ENCODE data around the gene DNAH1.
"Not testable (repeated sequence)": the region's sequence is repeated elsewhere in the genome, so short reads cannot be mapped to it uniquely, and the experiment has no call there.

The DNAH1 gene

DNA sequence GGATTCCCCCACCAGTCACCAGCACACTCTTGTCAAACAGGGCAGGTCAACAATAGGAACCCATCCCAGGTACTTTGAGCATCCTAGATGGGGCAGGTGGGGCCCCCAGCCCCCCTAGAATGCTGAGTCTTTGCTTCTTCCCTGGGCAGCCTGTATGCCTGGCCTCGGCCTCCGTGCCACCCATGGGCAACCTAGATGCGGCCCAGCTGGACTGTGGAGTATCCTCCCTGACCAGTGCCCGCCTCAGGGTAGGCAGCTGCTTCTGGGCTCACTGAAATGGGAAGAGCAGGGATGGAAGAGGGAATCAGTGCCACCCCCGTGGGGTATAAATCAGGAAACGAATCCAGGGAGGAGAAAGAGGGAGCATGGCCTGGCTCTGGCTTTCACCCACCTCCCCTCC, 10.9 kb downstream of the DNAH1 start:
- H3K27me3 ChIP-seq (ENCODE audit: control insufficient read depth in 1 of 2, insufficient read depth in 2 of 2, low read length in 2 of 2): no peaks in the 10 kb centered on the region
- H3K36me3 ChIP-seq (ENCODE audit: control insufficient read depth in 2 of 2, insufficient read depth in 2 of 2, low read length in 2 of 2): no peaks in the 10 kb centered on the region
- H3K9me3 ChIP-seq (ENCODE audit: control insufficient read depth in 2 of 2, low read length in 2 of 2): no peaks in the 10 kb centered on the region
- H3K27ac ChIP-seq (ENCODE audit: low read length): no peak overlapping the region
- no peaks in the 10 kb centered on the region for H3K4me1 ChIP-seq (ENCODE audit: control insufficient read depth, insufficient read depth, low read length)
- no peak overlapping the region for H3K4me3 ChIP-seq (ENCODE audit: low read length in 2 of 2)
- H3K9ac ChIP-seq (ENCODE audit: low read length in 2 of 2): no peak overlapping the region

DNA sequence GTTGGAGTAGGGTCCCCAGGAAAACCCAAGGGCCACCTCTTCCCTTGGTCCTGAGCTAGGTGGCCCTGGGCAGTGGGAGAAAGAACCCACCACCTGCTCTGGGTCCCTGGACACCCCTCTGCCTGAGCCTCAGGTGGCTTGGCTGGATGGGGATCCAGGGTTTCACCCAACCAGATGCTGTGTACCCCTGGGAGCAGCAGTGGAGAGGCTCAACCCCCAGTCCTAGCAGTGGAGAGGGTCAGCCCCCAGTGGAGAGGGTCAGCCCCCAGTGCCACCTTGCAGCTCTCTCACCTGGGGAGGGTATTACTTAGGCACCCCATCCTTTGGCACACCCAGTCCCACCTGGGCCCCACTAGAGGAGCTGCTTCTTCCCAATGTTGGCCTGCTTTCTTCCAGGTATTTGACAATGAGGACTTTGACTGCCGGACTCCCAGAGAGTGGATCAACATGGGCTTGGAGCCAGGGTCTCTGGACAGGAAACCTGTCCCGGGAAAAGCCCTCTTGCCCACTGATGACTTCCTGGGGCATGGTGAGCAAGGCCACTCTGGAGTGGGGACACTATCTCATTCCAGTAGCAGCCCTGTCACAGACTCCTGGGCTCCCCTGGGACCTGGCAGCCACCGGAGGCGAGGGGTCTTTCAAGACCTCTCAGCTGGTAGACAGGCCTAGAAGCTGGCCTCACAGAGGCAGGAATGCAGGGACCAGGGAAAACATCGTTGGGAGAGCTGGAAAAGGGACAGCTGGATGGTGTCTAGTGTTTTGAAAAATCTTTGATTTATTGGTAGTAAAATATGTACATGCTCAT, 11.6 kb downstream of the DNAH1 start:
- no peaks in the 10 kb centered on the region for H3K9me3 ChIP-seq (ENCODE audit: control insufficient read depth in 2 of 2, low read length in 2 of 2)
- no peaks in the 10 kb centered on the region for H3K27me3 ChIP-seq (ENCODE audit: control insufficient read depth in 1 of 2, insufficient read depth in 2 of 2, low read length in 2 of 2)
- H3K4me1 ChIP-seq (ENCODE audit: control insufficient read depth, insufficient read depth, low read length): no peaks in the 10 kb centered on the region
- no peak overlapping the region for H3K9ac ChIP-seq (ENCODE audit: low read length in 2 of 2)
- no peak overlapping the region for H3K27ac ChIP-seq (ENCODE audit: low read length)
- no peak overlapping the region for H3K4me3 ChIP-seq (ENCODE audit: low read length in 2 of 2)
- H3K36me3 ChIP-seq (ENCODE audit: control insufficient read depth in 2 of 2, insufficient read depth in 2 of 2, low read length in 2 of 2): no peaks in the 10 kb centered on the region

DNA sequence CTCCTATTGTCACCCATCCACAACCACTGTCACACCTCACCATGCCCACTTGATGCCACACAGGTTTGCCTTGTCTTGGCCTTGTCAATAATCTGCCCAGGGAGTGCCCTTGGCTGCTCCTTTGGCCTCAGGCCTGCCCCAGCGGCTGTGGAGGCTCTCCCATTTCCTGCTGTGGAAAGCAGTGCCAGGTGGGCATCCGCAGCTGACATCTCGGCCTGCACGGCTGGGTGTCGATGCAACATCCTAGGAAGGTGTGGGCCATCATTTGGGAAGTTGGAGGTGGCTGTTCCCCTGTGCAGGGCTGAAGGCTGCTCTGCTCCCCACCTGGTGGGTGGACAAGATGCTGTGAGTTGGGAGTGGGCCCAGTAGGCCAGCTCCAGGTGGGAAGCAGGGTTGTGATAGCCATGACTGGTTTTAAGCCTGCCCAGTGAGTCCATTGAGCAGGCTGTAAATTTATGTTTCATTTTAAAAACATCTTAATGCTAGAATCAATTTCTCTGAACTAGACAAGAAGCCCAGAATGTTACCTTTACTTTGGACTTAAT, 12.5 kb downstream of the DNAH1 start:
- Histone ChIP-seq H3K4me3 (ENCODE audit: low read length in 2 of 2) (no peak overlapping the region), H3K9me3 (ENCODE audit: control insufficient read depth in 2 of 2, low read length in 2 of 2) (no peaks in the 10 kb centered on the region), H3K4me1 (ENCODE audit: control insufficient read depth, insufficient read depth, low read length) (no peaks in the 10 kb centered on the region), H3K9ac (ENCODE audit: low read length in 2 of 2) (no peak overlapping the region), H3K27me3 (ENCODE audit: control insufficient read depth in 1 of 2, insufficient read depth in 2 of 2, low read length in 2 of 2) (no peaks in the 10 kb centered on the region), H3K27ac (ENCODE audit: low read length) (no peak overlapping the region), H3K36me3 (ENCODE audit: control insufficient read depth in 2 of 2, insufficient read depth in 2 of 2, low read length in 2 of 2) (no peaks in the 10 kb centered on the region)

DNA sequence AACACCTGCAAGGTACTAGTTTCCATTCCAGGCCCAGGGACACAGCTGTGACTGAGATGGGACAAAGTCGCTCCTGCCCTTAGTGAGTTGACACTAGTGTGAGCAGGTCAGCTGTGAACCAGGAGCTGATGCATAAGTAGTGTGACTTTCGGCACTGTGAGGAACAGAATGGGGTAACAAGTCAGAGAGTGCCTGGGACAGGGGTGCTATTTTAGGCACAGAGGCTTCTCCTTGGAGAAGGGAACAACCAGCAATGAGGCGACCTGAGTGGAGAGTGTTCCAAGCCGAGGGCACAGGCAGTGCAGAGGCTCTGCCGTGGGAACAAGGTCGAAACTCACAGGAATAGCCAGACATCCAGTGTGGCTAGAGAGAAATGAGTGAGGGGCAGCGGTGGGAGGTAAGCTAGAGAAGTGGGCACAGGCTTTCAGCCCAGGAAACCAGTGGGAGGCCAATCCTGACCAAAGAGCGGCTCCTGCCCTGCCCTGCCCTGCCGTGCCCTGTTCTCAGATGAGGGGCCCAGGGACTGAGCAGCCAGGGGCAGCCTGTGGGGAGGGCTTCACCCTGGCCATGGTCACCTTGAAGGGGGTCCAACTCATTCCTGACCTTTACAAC, 14.2 kb downstream of the DNAH1 start:
- Histone ChIP-seq H3K9me3 (ENCODE audit: control insufficient read depth in 2 of 2, low read length in 2 of 2) (no peaks in the 10 kb centered on the region), H3K27me3 (ENCODE audit: control insufficient read depth in 1 of 2, insufficient read depth in 2 of 2, low read length in 2 of 2) (no peaks in the 10 kb centered on the region), H3K9ac (ENCODE audit: low read length in 2 of 2) (no peak overlapping the region), H3K27ac (ENCODE audit: low read length) (no peak overlapping the region), H3K36me3 (ENCODE audit: control insufficient read depth in 2 of 2, insufficient read depth in 2 of 2, low read length in 2 of 2) (no peaks in the 10 kb centered on the region), H3K4me1 (ENCODE audit: control insufficient read depth, insufficient read depth, low read length) (no peaks in the 10 kb centered on the region), H3K4me3 (ENCODE audit: low read length in 2 of 2) (no peak overlapping the region)

DNA sequence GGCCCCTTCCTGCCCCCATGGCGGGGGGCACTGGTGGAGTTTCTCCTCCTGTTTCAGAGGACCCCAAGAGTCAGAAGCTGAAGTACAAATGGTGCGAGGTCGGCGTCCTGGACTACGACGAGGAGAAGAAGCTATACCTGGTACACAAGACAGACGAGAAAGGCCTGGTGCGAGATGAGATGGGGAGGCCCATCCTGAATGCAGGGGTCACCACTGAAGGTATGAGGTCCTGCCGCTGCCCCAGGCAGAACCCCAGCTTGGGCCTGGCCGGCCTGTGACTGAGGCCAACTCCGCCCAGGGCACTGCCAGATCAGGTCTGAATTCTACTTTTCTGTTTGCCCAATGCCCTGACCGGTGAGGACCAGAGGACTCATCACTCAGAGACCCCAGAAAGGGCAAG, 15.0 kb downstream of the DNAH1 start:
- Histone ChIP-seq H3K4me1 (ENCODE audit: control insufficient read depth, insufficient read depth, low read length) (no peaks in the 10 kb centered on the region), H3K9ac (ENCODE audit: low read length in 2 of 2) (no peak overlapping the region), H3K27me3 (ENCODE audit: control insufficient read depth in 1 of 2, insufficient read depth in 2 of 2, low read length in 2 of 2) (no peaks in the 10 kb centered on the region), H3K27ac (ENCODE audit: low read length) (no peak overlapping the region), H3K36me3 (ENCODE audit: control insufficient read depth in 2 of 2, insufficient read depth in 2 of 2, low read length in 2 of 2) (no peaks in the 10 kb centered on the region), H3K9me3 (ENCODE audit: control insufficient read depth in 2 of 2, low read length in 2 of 2) (no peaks in the 10 kb centered on the region), H3K4me3 (ENCODE audit: low read length in 2 of 2) (no peak overlapping the region)

DNA sequence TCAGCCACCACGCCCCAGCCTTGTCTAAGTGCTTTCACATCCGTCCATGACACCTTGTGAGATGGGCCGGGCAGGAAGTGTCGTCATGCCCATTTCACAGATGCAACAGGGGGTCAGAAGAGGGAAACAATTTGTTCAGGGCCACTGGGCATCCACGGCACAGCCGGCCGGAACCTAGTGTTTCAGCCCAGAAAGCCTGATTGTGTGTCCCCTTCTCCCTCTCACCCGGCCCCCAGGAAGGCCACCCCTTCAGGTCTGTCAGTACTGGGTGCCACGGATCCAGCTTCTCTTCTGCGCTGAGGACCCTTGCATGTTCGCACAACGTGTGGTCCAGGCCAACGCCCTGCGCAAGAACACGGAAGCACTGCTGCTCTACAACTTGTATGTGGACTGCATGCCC, 15.8 kb downstream of the DNAH1 start:
- no peaks in the 10 kb centered on the region for H3K9me3 ChIP-seq (ENCODE audit: control insufficient read depth in 2 of 2, low read length in 2 of 2)
- no peak overlapping the region for H3K4me3 ChIP-seq (ENCODE audit: low read length in 2 of 2)

DNA sequence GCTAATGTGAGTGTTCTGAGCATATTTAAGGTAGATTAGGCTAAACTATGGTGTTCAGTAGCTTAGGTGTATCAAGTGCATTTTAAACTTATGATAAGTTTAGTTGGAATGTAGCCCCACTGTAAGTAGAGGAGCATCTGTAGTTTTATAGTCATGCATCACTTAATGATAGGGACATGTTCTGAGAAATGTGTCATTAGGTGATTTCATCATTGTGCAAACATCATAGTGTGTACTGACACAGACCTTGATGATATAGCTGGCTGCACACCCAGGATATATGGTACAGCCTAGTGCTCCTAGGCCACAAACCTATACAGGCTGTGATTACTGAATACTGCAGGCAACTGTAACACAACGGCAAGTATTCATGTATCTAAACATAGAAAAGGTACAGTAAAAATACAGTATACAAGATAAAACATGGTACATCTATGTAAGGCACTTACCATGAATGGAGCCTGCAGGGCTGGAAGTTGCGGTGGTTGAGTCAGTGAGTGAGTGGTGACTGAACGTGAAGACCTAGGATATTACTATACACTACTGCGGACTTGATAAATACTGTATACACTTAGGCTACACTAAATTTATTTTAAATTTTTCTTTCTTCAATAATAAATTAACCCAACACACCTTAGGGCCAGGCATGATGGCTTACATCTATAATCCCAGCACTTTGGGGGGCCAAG, 17.9 kb downstream of the DNAH1 start:
- Histone ChIP-seq H3K27ac (ENCODE audit: low read length) (no peak overlapping the region), H3K4me3 (ENCODE audit: low read length in 2 of 2) (no peak overlapping the region), H3K4me1 (ENCODE audit: control insufficient read depth, insufficient read depth, low read length) (no peaks in the 10 kb centered on the region), H3K9me3 (ENCODE audit: control insufficient read depth in 2 of 2, low read length in 2 of 2) (no peaks in the 10 kb centered on the region), H3K9ac (ENCODE audit: low read length in 2 of 2) (no peak overlapping the region), H3K36me3 (ENCODE audit: control insufficient read depth in 2 of 2, insufficient read depth in 2 of 2, low read length in 2 of 2) (no peaks in the 10 kb centered on the region), H3K27me3 (ENCODE audit: control insufficient read depth in 1 of 2, insufficient read depth in 2 of 2, low read length in 2 of 2) (no peaks in the 10 kb centered on the region)

More for the DNA sequence above, 15.8 kb downstream of the DNAH1 start:
- H3K4me1 ChIP-seq (ENCODE audit: control insufficient read depth, insufficient read depth, low read length): no peaks in the 10 kb centered on the region
- H3K36me3 ChIP-seq (ENCODE audit: control insufficient read depth in 2 of 2, insufficient read depth in 2 of 2, low read length in 2 of 2): no peaks in the 10 kb centered on the region
- no peak overlapping the region for H3K27ac ChIP-seq (ENCODE audit: low read length)
- H3K27me3 ChIP-seq (ENCODE audit: control insufficient read depth in 1 of 2, insufficient read depth in 2 of 2, low read length in 2 of 2): no peaks in the 10 kb centered on the region
- H3K9ac ChIP-seq (ENCODE audit: low read length in 2 of 2): no peak overlapping the region

DNA sequence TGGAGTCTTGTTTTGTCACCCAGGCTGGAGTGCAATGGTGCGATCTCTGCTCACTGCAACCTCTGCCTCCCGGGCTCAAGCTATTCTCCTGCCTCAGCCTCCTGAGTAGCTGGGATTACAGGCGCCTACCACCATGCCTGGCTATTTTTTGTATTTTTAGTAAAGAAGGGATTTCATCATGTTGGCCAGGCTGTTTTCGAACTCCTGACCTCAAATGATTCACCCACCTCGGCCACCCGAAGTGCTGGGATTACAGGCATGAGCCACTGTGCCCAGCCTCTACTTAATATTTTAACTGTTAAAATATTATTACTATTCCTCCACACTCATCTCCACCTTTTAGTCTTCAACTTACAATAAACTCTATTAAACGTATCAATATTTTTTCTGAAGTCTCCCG, 22.0 kb downstream of the DNAH1 start:
- not testable (repeated sequence) for H3K9ac ChIP-seq (ENCODE audit: low read length in 2 of 2); H3K36me3 ChIP-seq (ENCODE audit: control insufficient read depth in 2 of 2, insufficient read depth in 2 of 2, low read length in 2 of 2); H3K9me3 ChIP-seq (ENCODE audit: control insufficient read depth in 2 of 2, low read length in 2 of 2); H3K27ac ChIP-seq (ENCODE audit: low read length); H3K4me3 ChIP-seq (ENCODE audit: low read length in 2 of 2); H3K27me3 ChIP-seq (ENCODE audit: control insufficient read depth in 1 of 2, insufficient read depth in 2 of 2, low read length in 2 of 2); H3K4me1 ChIP-seq (ENCODE audit: control insufficient read depth, insufficient read depth, low read length)

DNA sequence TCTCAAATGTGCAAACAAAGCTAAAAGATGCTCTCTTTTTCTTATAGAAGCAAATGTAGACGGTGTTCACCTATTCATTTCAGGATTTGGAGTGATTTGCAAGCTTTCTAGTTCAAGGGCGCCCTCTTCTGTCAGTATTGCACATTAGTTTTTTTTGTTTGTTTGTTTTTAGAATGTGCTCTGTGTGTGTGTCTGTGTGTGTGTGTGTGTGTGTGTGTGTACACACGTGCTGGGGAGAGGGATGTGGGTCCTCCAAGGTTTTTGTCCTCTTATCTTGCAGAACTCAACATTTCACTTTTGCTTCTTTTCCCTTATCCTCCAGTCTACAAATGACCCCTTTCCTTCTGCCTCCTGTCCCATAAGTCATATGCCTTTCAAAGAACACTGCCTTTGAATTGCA, 23.5 kb downstream of the DNAH1 start:
- Histone ChIP-seq H3K27ac (ENCODE audit: low read length) (no peak overlapping the region), H3K9me3 (ENCODE audit: control insufficient read depth in 2 of 2, low read length in 2 of 2) (no peaks in the 10 kb centered on the region), H3K4me1 (ENCODE audit: control insufficient read depth, insufficient read depth, low read length) (no peaks in the 10 kb centered on the region), H3K9ac (ENCODE audit: low read length in 2 of 2) (no peak overlapping the region), H3K27me3 (ENCODE audit: control insufficient read depth in 1 of 2, insufficient read depth in 2 of 2, low read length in 2 of 2) (no peaks in the 10 kb centered on the region), H3K36me3 (ENCODE audit: control insufficient read depth in 2 of 2, insufficient read depth in 2 of 2, low read length in 2 of 2) (no peaks in the 10 kb centered on the region), H3K4me3 (ENCODE audit: low read length in 2 of 2) (no peak overlapping the region)

DNA sequence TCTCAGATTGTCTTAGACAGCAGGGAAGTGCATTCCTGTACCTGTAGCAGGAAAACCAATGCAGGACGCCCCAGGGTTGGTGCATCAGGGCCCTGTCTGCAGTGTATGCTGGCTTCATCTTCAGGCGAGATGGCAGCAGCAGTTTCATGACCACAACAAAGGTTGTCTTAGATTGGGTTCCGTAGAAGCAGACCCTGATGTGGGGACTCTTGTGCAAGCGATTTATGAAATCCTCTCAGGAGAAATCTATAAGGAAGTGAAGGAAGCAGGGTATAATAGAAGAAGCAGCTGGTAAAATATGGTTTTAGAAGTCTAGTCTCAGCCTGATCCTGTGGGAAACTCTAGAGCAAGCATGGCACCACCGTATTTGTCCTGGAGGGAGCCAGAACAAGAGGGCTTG, 25.0 kb downstream of the DNAH1 start:
- Histone ChIP-seq H3K4me1 (ENCODE audit: control insufficient read depth, insufficient read depth, low read length) (no peaks in the 10 kb centered on the region), H3K27ac (ENCODE audit: low read length) (no peak overlapping the region), H3K9ac (ENCODE audit: low read length in 2 of 2) (no peak overlapping the region), H3K4me3 (ENCODE audit: low read length in 2 of 2) (no peak overlapping the region), H3K27me3 (ENCODE audit: control insufficient read depth in 1 of 2, insufficient read depth in 2 of 2, low read length in 2 of 2) (no peaks in the 10 kb centered on the region), H3K9me3 (ENCODE audit: control insufficient read depth in 2 of 2, low read length in 2 of 2) (no peaks in the 10 kb centered on the region), H3K36me3 (ENCODE audit: control insufficient read depth in 2 of 2, insufficient read depth in 2 of 2, low read length in 2 of 2) (no peaks in the 10 kb centered on the region)
